GM23248 (cell line): ENCODE measurements around the gene NLRP8.

Experiments used
- EZH2 ChIP-seq: fragments of 200-600 bp; sonication (generic); IDR thresholded peaks from 2 replicates; pipeline ENCODE4 v1.6.1; 2018; ENCODE audit warnings: antibody characterized with exemption, mild to moderate bottlenecking; ENCODE audit not compliant: insufficient read depth, poor library complexity, severe bottlenecking
- EZH2phosphoT487 ChIP-seq: fragments of 200-600 bp; sonication (generic); IDR thresholded peaks from 2 replicates; pipeline ENCODE4 v1.6.1; 2018; ENCODE audit warnings: antibody characterized with exemption, moderate library complexity, mild to moderate bottlenecking, low read depth; ENCODE audit not compliant: insufficient read depth

DNA sequence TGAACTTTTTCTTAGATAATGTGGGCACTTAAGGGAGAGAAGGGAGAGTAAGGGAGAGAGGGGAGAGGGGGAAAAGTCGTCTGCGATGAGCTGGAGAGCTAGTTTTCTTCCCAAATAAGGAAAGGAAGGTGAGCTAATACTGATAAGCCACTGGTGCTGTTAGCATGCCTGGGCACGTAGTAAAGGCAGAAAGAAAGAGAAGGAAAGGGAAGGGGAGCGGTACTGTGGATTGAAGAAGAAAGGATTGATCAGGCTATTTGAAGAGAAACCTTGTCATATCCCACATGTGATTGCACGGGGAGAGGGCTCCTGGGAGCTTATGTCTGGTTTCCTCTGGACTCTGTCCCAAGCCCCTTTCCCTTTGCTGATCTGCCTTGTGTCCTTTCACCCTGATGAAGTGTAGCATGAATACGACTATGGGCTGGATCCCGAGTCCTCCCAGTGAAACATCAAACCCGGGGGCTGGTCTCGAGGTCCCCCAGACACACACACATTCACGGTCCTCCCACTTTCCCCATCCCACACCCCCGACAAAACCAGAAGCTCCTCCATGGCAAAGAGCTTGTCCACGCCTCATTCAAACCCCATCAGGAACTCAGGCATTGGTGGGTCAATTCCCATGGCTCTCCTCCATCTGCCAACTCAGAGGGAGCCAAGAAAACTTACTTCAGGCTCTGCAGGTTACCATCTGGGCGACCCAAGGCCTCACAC lies 46.1 kb upstream of the NLRP8 start:
- TF ChIP-seq EZH2: no peak
- no peak for TF ChIP-seq EZH2phosphoT487
